GM12878 (cell line): ENCODE results near the gene CREG2. TPM values are rescaled to one million over a fixed set of nuclear protein-coding genes. Genes with fewer than 3 reads are reported as not detected.

ENCODE experiments used
- ATF2 ChIP-seq: IDR thresholded peaks from 2 replicates; pipeline ENCODE4 v1.6.1; 2012; ENCODE audit warnings: low read length, inconsistent platforms
- BCL11A ChIP-seq: IDR thresholded peaks from 2 replicates; pipeline ENCODE4 v1.6.1; 2011; ENCODE audit warnings: low read depth, low read length
- CUX1 ChIP-seq: IDR thresholded peaks from 2 replicates; pipeline ENCODE4 v1.6.1; 2012; ENCODE audit warnings: improper control_type of control experiment, low read depth, low read length; ENCODE audit not compliant: insufficient replicate concordance
- DPF2 ChIP-seq: fragments of 450-650 bp; IDR thresholded peaks from 2 replicates; pipeline ENCODE4 v1.6.1; 2017; ENCODE audit warnings: mild to moderate bottlenecking
- HDGF ChIP-seq: fragments of 450-650 bp; IDR thresholded peaks from 2 replicates; pipeline ENCODE4 v1.6.1; 2016; ENCODE audit warnings: antibody characterized with exemption
- RB1 ChIP-seq: fragments of 450-650 bp; formaldehyde crosslinking; IDR thresholded peaks from 2 replicates; pipeline ENCODE4 v1.6.1; 2017; ENCODE audit warnings: mild to moderate bottlenecking, borderline replicate concordance
- REST ChIP-seq: IDR thresholded peaks from 2 replicates; pipeline ENCODE4 v1.6.1; 2012; ENCODE audit warnings: mild to moderate bottlenecking, low read depth, low read length
- ZNF384 ChIP-seq: IDR thresholded peaks from 2 replicates; pipeline ENCODE4 v1.6.1; 2012; ENCODE audit warnings: low read depth, mild to moderate bottlenecking, low read length, improper control_type of control experiment, borderline replicate concordance
- polyA plus RNA-seq, 11 experiments: library from polyadenylated mRNA; depleted of rRNA in 4 of 11; unstranded in 6 of 11; stranded (reverse) in 5 of 11; fragments of >200 nt; fragmentation: Nextera tagmentation in 4 of 11; fragmentation: Illumina TruSeq in 1 of 11; extraction: Ambion mirVana in 4 of 11; extraction: Trizol in 1 of 11; gene quantifications; 1 replicate in 1 of 11; 2 replicates in 10 of 11; pipeline versions ENCODE4 v1.2.1 to v1.2.3, GENCODE V29; 2011 to 2016; ENCODE audit warnings: inconsistent platforms in 2 of 11, missing spikeins in 2 of 11, low read depth in 1 of 11
- total RNA-seq, 4 experiments: library from RNA; depleted of rRNA in 3 of 4; stranded (reverse); fragments of >200 nt in 3 of 4; fragmentation: Illumina TruSeq in 1 of 4; extraction: Trizol in 1 of 4; gene quantifications; 2 replicates each; pipeline versions ENCODE4 v1.2.1 to v1.2.3, GENCODE V29; 2013 to 2021

Gene CREG2
- total and polyA plus RNA-seq, 10 of the 15 experiments (the other 5 are each of a cell fraction or from before 2014, with no cell fraction given) = not detected

- TF ChIP-seq CUX1 (no peak), DPF2 (no peak), ATF2 (no peak), RB1 (no peak), REST (no peak), HDGF (no peak), ZNF384 (no peak), BCL11A (no peak)
Observed at GRCh38 chr2:101368376-101368775, 18.9 kb downstream of the CREG2 start (continued).
